Ectodermal cell (in vitro differentiated cells): ENCODE measurements around the gene FARP1.
A peak's percentile ranks its signal among the peaks of the same experiment; 100 is the strongest.

Experiments used
- H3K27ac ChIP-seq: 2 replicates; pipeline ENCODE4 v1.7.0; 2013; ENCODE audit warnings: mild to moderate bottlenecking, low read depth, low read length; ENCODE audit not compliant: insufficient read depth, poor library complexity, severe bottlenecking
- H3K27me3 ChIP-seq: 2 replicates; pipeline ENCODE4 v1.7.0; 2013; ENCODE audit warnings: mild to moderate bottlenecking, low read length; ENCODE audit not compliant: insufficient read depth, control insufficient read depth, poor library complexity, severe bottlenecking
- H3K36me3 ChIP-seq: one replicate; pipeline ENCODE4 v1.7.0; 2013; ENCODE audit warnings: low read length; ENCODE audit not compliant: control insufficient read depth, insufficient read depth
- H3K4me1 ChIP-seq: one replicate; pipeline ENCODE4 v1.7.0; 2013; ENCODE audit warnings: low read length; ENCODE audit not compliant: control insufficient read depth, insufficient read depth
- H3K4me3 ChIP-seq: 2 replicates; pipeline ENCODE4 v1.7.0; 2013; ENCODE audit warnings: low read depth, low read length, control low read depth; ENCODE audit not compliant: insufficient read depth
- H3K9me3 ChIP-seq: 2 replicates; pipeline ENCODE4 v1.7.0; 2013; ENCODE audit warnings: mild to moderate bottlenecking, low read length, moderate library complexity; ENCODE audit not compliant: control insufficient read depth
- WGBS, 2 experiments: methylation state at CpG; one replicate each; pipeline ENCODE4 v1.1.7; 2013; ENCODE audit warnings: missing lambda C conversion rate in 2 of 2; 5-methylcytosine and 5-hydroxymethylcytosine counted together

The FARP1 gene

DNA sequence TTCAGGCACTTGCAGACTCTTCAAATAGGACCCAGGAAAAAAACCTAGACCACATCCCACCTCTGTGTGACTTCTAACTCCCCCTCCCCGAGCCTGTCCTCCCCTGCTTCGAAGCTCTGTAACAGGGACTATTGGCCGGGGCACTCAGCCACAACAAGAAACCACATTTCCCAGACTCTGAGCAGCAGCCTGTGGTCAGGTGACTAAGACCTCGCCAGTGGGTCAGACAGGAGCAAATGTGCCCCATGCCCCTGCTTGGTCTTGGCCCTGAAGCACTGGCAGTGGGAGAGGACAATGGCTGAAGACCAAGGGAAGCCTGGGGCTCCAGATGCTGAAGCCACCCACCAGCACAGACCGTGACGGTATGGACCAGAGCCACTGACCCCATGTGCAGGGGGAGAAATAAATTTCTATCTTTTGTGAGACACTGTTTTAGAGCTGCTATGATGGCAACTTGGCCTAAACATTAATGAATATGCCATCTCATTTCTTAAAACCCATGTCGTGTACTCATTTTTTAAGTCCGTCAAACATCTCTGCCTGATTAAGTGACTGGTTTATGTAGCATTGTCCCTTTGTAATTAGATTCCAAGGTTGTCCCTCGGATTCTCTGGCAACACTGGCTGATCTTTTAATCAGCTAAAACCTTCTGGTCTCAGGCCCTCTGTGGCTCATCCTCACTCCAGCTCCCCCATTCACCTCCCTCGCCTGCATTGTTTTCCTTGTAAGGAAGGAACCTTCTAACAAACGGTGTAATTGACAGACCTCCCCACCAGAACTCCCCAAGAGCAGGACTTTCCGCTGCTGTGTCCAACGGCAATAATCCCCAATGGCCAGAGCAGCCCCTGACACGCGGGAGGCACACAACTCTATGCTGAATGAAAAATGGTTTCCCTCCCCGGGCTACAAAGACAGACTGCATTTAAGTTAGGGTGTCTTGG is 335.6 kb downstream of the FARP1 start:
- Histone ChIP-seq H3K4me1 (peaks cover 51% of the 10 kb centered on the region), H3K27ac (peak overlapping the region; percentile 31), H3K27me3 (no peaks in the 10 kb centered on the region), H3K36me3 (peaks cover 2% of the 10 kb centered on the region), H3K4me3 (no peak overlapping the region), H3K9me3 (no peaks in the 10 kb centered on the region)
- 47 to 52% methylated on average over 16 of the region's 16 CpGs for WGBS, 2 experiments

DNA sequence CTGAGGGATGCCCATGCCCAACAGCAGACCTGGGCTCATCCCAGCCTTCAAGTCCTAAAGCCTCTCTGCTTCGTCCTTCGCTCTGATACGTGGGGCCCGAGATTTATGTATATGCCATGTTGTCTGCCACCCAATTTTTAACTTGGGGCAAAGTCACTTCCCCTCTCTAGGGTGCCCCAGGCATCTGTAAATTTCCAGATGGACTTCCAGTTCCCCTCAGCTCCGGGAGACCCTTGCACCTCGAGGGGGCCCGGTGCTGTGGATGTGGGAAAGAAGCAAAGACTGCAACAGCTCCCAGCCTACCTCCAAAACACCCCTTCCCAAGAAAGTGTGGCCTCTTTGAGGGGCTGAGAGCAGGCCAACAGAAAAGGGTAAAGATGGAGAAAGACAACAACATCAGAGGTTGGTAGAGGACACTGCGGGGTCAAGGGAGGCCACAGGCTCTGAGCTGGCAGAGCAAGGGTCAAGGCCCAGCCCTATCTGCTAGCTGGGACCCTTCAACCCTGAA is 336.7 kb downstream of the FARP1 start:
- 93 to 97% methylated on average over 8 of the region's 8 CpGs for WGBS, 2 experiments
- Histone ChIP-seq H3K36me3 (no peaks in the 10 kb centered on the region), H3K27ac (no peak overlapping the region), H3K4me1 (peaks cover 62% of the 10 kb centered on the region), H3K4me3 (no peak overlapping the region), H3K27me3 (no peaks in the 10 kb centered on the region), H3K9me3 (no peaks in the 10 kb centered on the region)

DNA sequence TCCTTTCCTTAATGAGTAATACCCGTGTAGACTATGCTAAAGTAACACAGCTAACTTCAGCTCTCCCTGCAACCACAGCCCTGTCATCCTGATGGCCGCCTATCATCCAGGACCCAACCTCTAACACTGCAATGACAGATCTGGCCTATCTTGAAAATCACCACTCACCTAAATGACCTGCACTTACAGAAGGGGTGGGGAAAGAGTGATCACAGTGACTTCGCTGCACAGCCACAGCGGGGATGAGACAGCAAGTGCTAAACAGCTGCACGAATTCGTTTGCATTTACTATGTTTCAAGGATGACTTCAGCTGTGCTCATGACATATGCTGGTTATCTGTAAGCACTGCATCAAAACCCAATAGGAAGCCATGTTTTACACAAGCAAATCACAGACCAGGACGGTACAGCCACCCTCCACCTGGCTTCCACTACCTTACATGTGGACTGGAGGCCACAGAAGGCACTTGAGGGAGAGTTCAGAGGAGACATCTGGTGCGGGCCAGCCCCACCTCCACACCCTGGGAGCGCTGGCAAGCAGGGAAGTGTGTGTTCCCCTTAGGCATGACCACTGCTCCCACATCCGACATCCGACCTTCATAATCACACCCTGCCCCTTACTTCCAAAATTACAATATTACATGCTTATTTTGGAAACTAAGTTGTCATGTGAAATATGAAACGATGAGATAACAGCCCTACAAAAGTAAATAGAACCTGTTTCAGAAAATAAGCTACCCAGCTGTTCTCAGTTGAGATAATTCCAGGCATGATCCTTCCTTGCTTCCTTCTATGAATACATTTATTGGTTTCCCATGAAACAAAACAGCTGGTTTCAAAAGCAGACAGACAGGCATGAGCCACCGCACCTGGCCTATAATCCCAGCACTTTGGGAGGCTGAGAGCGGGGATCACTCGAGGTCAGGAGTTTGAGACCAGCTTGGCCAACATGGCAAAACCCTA is 338.3 kb downstream of the FARP1 start:
- H3K27me3 ChIP-seq = no peaks in the 10 kb centered on the region
- no peaks in the 10 kb centered on the region for H3K36me3 ChIP-seq
- 90 to 92% methylated on average over 15 of the region's 15 CpGs for WGBS, 2 experiments
- H3K27ac ChIP-seq = no peak overlapping the region
- peaks cover 66% of the 10 kb centered on the region for H3K4me1 ChIP-seq
- H3K9me3 ChIP-seq = no peaks in the 10 kb centered on the region
- no peak overlapping the region for H3K4me3 ChIP-seq

- Histone ChIP-seq H3K27me3 (no peaks in the 10 kb centered on the region), H3K9me3 (no peaks in the 10 kb centered on the region), H3K4me3 (no peak overlapping the region), H3K4me1 (peaks cover 56% of the 10 kb centered on the region), H3K36me3 (no peaks in the 10 kb centered on the region), H3K27ac (peak overlapping the region; percentile 50)
- 79 to 81% methylated on average over 28 of the region's 28 CpGs for WGBS, 2 experiments
Measured at GRCh38 chr13:98482476-98483444, 339.9 kb downstream of the FARP1 start.

DNA sequence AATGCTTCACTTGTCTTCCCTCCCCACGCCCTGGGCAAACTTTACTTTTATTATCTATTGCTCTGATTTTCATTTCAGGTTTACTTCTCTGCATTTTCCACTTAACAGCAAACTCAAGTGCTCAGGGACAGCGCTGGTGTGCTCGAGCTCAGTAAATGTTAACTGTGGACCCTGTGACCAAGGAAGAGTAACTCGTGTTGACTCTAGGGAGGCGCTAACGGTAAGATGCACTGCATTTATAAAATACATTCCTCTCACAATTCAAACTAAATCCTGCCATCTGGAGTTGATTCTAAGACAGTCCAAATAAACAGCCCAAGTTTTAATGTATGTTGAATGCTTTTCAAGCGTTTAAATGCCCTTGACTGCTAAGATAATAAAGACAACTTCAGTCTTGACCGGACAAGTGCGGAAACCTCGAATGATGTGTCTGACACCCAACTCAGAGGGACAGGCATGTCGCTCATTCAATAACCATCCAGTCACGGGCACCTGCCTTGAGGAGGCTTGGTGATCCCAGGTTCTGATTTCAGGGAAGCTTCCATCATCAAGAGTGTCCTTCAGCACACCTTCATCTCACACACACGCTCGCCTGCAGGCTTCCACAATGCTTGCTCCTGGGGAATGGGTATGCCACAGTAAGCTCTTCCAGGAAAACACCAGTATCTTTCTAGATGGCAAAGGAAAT is 340.9 kb downstream of the FARP1 start:
- Histone ChIP-seq H3K27ac (peak overlapping the region; percentile 88), H3K36me3 (no peaks in the 10 kb centered on the region), H3K27me3 (no peaks in the 10 kb centered on the region), H3K4me1 (peaks cover 51% of the 10 kb centered on the region), H3K9me3 (no peaks in the 10 kb centered on the region), H3K4me3 (no peak overlapping the region)
- 83 to 88% methylated on average over 14 of the region's 14 CpGs for WGBS, 2 experiments

DNA sequence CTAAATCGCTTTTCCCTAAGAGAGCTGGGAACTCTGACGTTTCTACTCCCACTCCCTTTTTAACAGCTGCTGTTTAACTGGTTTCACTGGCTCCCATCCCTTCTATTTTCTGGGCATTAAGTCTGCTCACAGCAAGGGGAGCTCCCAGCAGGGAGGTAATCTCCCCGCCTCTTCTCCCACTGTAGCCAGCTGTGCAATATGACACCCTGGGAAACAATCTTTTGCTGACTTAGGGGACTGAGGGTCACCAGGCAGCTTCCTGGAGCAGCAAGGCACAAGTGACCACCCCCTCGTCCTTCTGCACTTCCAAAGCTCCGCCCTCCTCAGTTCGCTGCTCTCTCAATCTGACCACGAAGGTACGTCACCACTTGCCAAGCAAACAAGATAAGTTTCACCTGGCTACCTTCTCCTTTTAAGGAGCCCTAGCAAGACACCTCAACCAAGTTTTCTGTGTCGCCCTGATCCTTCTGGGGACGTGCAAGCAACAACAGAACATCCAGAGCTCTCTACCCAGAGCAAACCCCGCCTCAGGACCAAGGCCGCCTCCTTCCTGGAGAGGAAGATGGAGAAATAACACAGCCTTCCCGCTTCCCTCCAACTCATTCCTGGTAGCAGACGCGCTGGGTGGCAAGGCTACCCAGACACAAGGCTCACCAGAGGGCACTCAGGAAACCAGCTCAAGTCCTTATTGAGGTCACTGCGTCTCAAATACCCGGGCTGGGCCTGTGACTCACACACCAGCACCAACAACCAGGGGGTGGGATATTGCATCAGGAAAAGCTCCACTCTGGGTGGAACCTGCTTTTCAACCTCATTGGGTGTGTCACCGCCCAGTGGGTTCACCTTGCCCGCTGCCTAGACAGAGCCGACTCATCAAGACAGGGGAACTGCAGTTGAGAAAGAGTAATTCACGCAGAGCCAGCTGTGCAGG is 341.7 kb downstream of the FARP1 start:
- H3K4me3 ChIP-seq = peak overlapping the region; percentile 1
- peak overlapping the region; percentile 88 for H3K27ac ChIP-seq
- H3K9me3 ChIP-seq = no peaks in the 10 kb centered on the region
- H3K4me1 ChIP-seq = peaks cover 45% of the 10 kb centered on the region
- no peaks in the 10 kb centered on the region for H3K36me3 ChIP-seq
- H3K27me3 ChIP-seq = no peaks in the 10 kb centered on the region
- 25 to 28% methylated on average over 21 of the region's 21 CpGs for WGBS, 2 experiments

- H3K36me3 ChIP-seq = no peaks in the 10 kb centered on the region
- peak overlapping the region; percentile 6 for H3K27ac ChIP-seq
- no peak overlapping the region for H3K4me3 ChIP-seq
- WGBS, 2 experiments = 91 to 92% methylated on average over 11 of the region's 11 CpGs
- no peaks in the 10 kb centered on the region for H3K27me3 ChIP-seq
- H3K4me1 ChIP-seq = peaks cover 50% of the 10 kb centered on the region
- no peaks in the 10 kb centered on the region for H3K9me3 ChIP-seq
Measured at GRCh38 chr13:98485561-98485960, 342.7 kb downstream of the FARP1 start.

- 95% methylated on average over 8 of the region's 8 CpGs for WGBS, 2 experiments
- Histone ChIP-seq H3K4me3 (no peak overlapping the region), H3K36me3 (no peaks in the 10 kb centered on the region), H3K9me3 (no peaks in the 10 kb centered on the region), H3K27me3 (no peaks in the 10 kb centered on the region), H3K4me1 (peaks cover 45% of the 10 kb centered on the region), H3K27ac (no peak overlapping the region)
Measured at GRCh38 chr13:98486412-98486811, 343.5 kb downstream of the FARP1 start.
